ENCODE data around the gene DRD1. TPM values are rescaled to one million over a fixed set of nuclear protein-coding genes. Genes with fewer than 3 reads are reported as not detected.
"Not testable (repeated sequence)": the region's sequence is repeated elsewhere in the genome, so short reads cannot be mapped to it uniquely, and the experiment has no call there.

Gene DRD1
- total RNA-seq, 1 donor from 2014 or later, result 0.62 TPM

DNA sequence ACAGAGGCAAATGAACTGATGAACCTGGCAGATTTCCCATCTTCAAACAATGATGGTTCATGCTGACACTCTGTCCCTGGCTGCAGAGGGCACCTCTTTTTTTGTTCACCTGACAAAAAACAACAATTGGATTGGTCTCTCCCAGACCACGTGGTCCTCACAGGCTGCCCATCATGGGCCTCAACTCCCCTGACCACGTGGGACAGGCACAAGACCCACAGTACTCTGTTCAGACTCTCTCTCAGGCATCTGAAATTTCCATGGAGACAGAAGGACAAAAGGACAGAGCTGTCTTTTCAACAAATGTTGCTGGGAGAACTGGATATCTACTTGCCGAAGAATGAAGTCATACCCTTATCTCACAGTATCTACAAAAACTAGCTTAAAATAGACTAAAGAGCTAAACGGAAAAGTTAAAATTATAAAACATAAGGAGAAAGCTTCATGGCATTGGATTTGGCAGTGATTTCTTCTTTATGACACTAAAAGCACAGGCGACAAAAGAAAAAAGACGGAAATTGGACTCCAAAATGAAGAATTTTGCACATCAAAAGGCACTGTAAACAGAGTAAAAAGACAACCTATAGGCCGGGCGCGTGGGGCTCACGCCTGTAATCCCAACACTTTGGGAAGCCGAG, 12.2 kb upstream of the DRD1 start:
- Histone ChIP-seq H3K36me3 (no peaks in the 10 kb centered on the region), H3K27ac (no peak overlapping the region), H3K27me3 (ENCODE audit: low read depth) (peaks cover 14% of the 10 kb centered on the region), H3K4me1 (no peaks in the 10 kb centered on the region), H3K9me3 (no peaks in the 10 kb centered on the region), H3K4me3 (no peak overlapping the region)
- intact Hi-C loops (cut with DNase I), result loop anchor here (10.0 kb wide), 1 partner anchor 511 kb away; no protein-coding TSS in a partner anchor
- TF ChIP-seq, protein P1, sequence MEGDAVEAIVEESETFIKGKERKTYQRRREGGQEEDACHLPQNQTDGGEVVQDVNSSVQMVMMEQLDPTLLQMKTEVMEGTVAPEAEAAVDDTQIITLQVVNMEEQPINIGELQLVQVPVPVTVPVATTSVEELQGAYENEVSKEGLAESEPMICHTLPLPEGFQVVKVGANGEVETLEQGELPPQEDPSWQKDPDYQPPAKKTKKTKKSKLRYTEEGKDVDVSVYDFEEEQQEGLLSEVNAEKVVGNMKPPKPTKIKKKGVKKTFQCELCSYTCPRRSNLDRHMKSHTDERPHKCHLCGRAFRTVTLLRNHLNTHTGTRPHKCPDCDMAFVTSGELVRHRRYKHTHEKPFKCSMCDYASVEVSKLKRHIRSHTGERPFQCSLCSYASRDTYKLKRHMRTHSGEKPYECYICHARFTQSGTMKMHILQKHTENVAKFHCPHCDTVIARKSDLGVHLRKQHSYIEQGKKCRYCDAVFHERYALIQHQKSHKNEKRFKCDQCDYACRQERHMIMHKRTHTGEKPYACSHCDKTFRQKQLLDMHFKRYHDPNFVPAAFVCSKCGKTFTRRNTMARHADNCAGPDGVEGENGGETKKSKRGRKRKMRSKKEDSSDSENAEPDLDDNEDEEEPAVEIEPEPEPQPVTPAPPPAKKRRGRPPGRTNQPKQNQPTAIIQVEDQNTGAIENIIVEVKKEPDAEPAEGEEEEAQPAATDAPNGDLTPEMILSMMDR (IDR thresholded peaks at IDR 0.05), result no peak
- ATAC-seq (no peak), DNase-seq (no peak)

DNA sequence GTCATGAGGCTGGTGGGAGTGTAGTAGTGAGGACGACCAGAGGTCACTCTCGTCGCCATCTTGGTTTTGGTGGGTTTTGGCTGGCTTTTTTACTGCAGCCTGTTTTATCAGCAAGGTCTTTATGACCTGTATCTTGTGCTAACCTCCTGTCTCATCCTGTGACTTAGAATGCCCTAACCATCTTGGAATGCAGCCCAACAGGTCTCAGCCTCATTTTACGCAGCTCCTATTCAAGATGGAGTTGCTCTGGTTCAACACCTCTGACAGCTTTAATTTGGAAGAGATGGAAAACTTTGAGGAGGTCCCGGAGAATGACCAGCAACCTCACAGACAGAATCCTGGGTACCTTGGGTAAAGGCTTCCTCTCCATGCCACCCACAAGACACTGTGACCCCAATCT, 10.4 kb upstream of the DRD1 start:
- not testable (repeated sequence) for H3K27ac ChIP-seq, H3K9me3 ChIP-seq, H3K36me3 ChIP-seq, H3K4me1 ChIP-seq, H3K4me3 ChIP-seq, ATAC-seq, DNase-seq
- intact Hi-C loops (cut with DNase I), result loop anchor here (10.0 kb wide), 1 partner anchor 510 kb away; no protein-coding TSS in a partner anchor
- peaks cover 16% of the 10 kb centered on the region for H3K27me3 ChIP-seq (ENCODE audit: low read depth)

DNA sequence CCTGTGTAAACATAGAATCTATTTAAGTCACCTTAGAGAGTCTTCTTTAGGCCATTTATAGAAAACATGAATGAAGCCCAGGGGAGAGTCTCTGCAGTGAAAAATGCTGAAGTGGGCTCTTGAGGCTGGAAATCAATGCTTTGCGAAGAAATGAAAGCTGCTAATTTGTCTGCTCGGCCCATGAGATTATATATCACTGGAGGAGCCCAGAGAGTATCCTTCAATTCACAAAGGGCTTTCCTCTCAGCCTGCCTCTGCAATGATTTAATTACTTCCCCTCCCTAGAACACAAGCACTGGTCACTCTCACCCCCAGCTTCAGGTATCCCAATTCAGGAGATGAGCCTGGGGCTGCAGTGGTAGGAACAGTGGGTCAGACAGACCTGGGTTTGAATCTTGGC, 8.2 kb upstream of the DRD1 start:
- intact Hi-C loops (cut with DNase I), result loop anchor here (10.0 kb wide), 1 partner anchor 507 kb away; no protein-coding TSS in a partner anchor

DNA sequence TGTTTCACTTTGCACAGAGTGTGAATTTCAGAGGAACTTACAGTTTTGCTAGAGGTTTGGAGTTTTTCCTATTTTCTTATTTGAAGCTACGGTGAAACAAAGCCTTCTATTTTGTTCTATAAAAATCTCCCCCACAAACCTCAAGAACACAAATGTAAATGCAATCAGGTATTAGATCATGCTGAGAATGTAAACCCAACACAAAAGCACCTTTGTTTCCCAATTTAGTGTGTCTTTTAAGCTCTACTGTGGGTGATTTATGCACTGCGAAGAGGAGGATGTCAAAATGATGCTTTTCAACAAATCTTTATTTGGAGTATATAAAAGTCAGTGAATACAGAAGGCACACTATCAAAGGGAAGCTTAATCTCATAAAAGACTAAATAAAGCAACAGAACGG, 4.3 kb upstream of the DRD1 start:
- Histone ChIP-seq H3K27me3 (ENCODE audit: low read depth) (peaks cover 45% of the 10 kb centered on the region), H3K4me3 (no peak overlapping the region), H3K4me1 (peaks cover 13% of the 10 kb centered on the region), H3K9me3 (no peaks in the 10 kb centered on the region), H3K36me3 (no peaks in the 10 kb centered on the region), H3K27ac (no peak overlapping the region)
- ATAC-seq (no peak), DNase-seq (no peak)
- intact Hi-C loops (cut with DNase I), result no loop called here
- TF ChIP-seq, protein P1 (IDR thresholded peaks at IDR 0.05), result no peak

More for the DNA sequence above, 8.2 kb upstream of the DRD1 start:
- no peaks in the 10 kb centered on the region for H3K36me3 ChIP-seq
- DNase-seq (no peak), ATAC-seq (no peak)
- peaks cover 16% of the 10 kb centered on the region for H3K27me3 ChIP-seq (ENCODE audit: low read depth)
- TF ChIP-seq, protein P1 (IDR thresholded peaks at IDR 0.05), result no peak
- no peaks in the 10 kb centered on the region for H3K9me3 ChIP-seq
- H3K4me1 ChIP-seq, result no peaks in the 10 kb centered on the region
- H3K4me3 ChIP-seq, result no peak overlapping the region
- no peak overlapping the region for H3K27ac ChIP-seq

DNA sequence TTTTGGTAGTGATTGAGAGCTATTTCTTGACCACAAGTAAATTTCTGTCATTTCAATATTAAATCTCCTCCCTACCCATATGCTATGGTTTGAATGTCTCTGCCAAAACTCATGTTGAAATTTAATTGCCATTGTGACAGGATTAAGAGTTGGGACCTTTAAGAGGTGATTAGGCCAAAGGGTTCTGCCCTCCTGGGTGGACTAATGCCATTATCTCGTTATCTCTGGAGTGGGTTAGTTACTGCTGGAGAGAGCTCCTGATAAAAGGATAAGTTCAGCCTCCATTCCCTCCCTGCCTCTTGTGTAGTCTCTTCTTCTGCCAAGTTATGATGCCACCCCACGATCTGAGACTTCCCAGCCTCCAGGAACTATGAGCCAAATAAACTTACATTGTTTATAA, 3.6 kb upstream of the DRD1 start:
- no peak overlapping the region for H3K27ac ChIP-seq
- H3K4me3 ChIP-seq, result no peak overlapping the region
- H3K27me3 ChIP-seq (ENCODE audit: low read depth), result peaks cover 45% of the 10 kb centered on the region
- DNase-seq, result no peak
- no peaks in the 10 kb centered on the region for H3K9me3 ChIP-seq
- ATAC-seq, result no peak
- intact Hi-C loops (cut with DNase I), result no loop called here
- no peaks in the 10 kb centered on the region for H3K36me3 ChIP-seq
- H3K4me1 ChIP-seq, result peaks cover 13% of the 10 kb centered on the region
- TF ChIP-seq, protein P1 (IDR thresholded peaks at IDR 0.05), result no peak

DNA sequence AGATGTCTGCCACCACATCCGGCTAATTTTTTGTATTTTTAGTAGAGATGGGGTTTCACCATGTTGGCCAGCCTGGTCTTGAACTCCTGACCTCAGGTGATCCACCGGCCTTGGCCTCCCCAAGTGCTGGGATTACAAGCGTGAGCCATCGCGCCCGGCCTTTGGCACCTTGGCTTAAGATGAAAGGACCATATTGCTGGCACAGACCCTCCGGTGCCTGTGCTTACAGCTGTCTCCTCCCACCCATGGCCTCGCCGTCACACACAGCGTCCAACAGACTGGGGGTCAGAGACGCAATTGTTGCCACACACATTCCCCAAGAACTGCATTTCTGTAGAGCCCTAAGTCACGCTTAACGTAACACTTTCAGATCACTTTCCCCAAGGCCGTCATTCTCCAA, 2.4 kb upstream of the DRD1 start:
- DNase-seq; ATAC-seq; H3K9me3 ChIP-seq; H3K27ac ChIP-seq; H3K4me3 ChIP-seq; H3K36me3 ChIP-seq; intact Hi-C loops (cut with DNase I): not testable (repeated sequence)
- peaks cover 42% of the 10 kb centered on the region for H3K27me3 ChIP-seq (ENCODE audit: low read depth)
- H3K4me1 ChIP-seq, result peaks cover 13% of the 10 kb centered on the region

Measured in lower lobe of right lung (tissue), 2 donors.